GM21367 (cell line): ENCODE data around the gene DDIAS.
"Not testable (repeated sequence)": the region's sequence is repeated elsewhere in the genome, so short reads cannot be mapped to it uniquely, and the experiment has no call there.

Source experiments
- ATAC-seq: cut with Tn5 transposase; IDR thresholded peaks from one replicate; pipeline ENCODE4 v1.9.1; 2021; ENCODE audit not compliant: unreplicated experiment

DDIAS gene

GRCh38 chr11:82889133-82890001 lies 12.2 kb upstream of the DDIAS start:
- no peak for ATAC-seq

GRCh38 chr11:82890002-82890341 lies 11.6 kb upstream of the DDIAS start:
- ATAC-seq = no peak

- ATAC-seq = no peak
These were observed 10.6 kb upstream of the DDIAS start for GRCh38 chr11:82890936-82891335.

GRCh38 chr11:82892611-82893169 lies 8.8 kb upstream of the DDIAS start:
- ATAC-seq = no peak

GRCh38 chr11:82895437-82896091 lies 6.0 kb upstream of the DDIAS start:
- peak; percentile 34 for ATAC-seq

- ATAC-seq = no peak
These were observed 5.4 kb upstream of the DDIAS start for GRCh38 chr11:82896183-82896582.

- ATAC-seq = no peak
These were observed 3.3 kb upstream of the DDIAS start for GRCh38 chr11:82898241-82898640.

- ATAC-seq = no peak
These were observed 2.2 kb upstream of the DDIAS start for GRCh38 chr11:82899186-82899820.

- ATAC-seq = no peak
These were observed 1.6 kb upstream of the DDIAS start for GRCh38 chr11:82899957-82900276.

- ATAC-seq = peak; percentile 80
These were observed 1.0 kb upstream of the DDIAS start, which contains the start of gene PRCP for GRCh38 chr11:82900277-82901164. Gene PRCP, minus strand, starts transcription at chr11:82900430. Its CDS starts 28 bp downstream, at chr11:82900402.

- ATAC-seq = no peak
These were observed 468 bp downstream of the DDIAS start for GRCh38 chr11:82901922-82902485.

GRCh38 chr11:82902880-82903279 lies 1.3 kb downstream of the DDIAS start:
- no peak for ATAC-seq

GRCh38 chr11:82903843-82904586 lies 2.5 kb downstream of the DDIAS start:
- ATAC-seq = no peak

GRCh38 chr11:82906236-82906635 lies 4.7 kb downstream of the DDIAS start:
- ATAC-seq = no peak

- no peak for ATAC-seq
These were observed 5.4 kb downstream of the DDIAS start for GRCh38 chr11:82906931-82907330.

GRCh38 chr11:82907371-82907770 lies 5.8 kb downstream of the DDIAS start:
- ATAC-seq = no peak

GRCh38 chr11:82908311-82908710 lies 6.8 kb downstream of the DDIAS start:
- ATAC-seq = no peak

- no peak for ATAC-seq
These were observed 7.6 kb downstream of the DDIAS start for GRCh38 chr11:82909015-82909640.

- ATAC-seq = not testable (repeated sequence)
These were observed 18.2 kb downstream of the DDIAS start for GRCh38 chr11:82919786-82920185.
